Measurements from ENCODE around the gene FKBP2.

Gene FKBP2

DNA sequence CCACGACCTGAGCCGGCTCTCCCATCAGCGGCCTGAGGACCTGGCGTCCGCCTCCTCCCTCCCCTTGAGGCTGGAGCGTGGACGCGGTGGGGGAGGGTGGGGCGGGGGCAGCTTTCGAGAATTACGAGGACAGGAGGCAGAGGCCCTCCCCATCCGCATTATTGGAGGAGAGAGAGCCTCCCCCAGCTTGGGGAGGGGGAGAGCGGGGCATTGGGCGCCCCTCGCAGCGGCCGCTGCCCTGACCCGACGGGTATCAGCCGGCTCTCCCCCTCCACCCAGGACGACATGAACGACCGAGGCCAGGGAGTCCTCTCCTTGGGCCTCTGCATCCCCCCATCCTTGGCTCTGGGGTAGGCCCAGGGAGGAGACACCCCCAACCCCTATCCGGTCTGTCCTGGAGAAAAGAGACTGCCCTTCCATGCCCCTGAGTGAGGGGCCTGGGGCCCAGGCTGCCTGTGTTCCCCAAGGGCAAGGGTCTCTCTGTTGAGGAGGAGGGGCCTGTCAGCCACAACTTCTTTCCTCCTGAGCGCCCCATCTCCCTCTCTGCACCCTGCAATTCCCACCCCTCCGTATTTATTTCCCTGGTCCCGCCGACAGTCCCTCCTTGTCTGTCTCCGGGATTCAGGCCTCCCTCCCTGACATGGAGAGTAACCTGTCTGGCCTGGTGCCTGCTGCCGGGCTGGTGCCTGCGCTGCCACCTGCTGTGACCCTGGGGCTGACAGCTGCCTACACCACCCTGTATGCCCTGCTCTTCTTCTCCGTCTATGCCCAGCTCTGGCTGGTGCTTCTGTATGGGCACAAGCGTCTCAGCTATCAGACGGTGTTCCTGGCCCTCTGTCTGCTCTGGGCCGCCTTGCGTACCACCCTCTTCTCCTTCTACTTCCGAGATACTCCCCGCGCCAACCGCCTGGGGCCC lies 45.2 kb downstream of the FKBP2 start:
- peak; percentile 23 to 32 for DNase-seq

DNA sequence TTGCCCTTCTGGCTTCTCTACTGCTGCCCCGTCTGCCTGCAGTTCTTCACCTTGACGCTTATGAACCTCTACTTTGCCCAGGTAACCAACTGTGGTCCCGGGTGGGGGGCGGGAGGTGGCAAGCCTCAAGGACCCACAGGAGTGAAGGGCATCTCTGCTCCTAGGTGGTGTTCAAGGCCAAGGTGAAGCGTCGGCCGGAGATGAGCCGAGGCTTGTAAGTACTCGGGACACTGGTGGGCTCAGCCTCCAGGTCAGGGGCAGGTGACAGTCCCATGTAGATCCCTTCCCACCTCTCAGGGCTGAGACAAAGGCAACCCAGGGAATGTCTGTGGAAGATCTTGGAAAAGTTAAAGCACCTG lies 45.9 kb downstream of the FKBP2 start:
- no peak for DNase-seq

DNA sequence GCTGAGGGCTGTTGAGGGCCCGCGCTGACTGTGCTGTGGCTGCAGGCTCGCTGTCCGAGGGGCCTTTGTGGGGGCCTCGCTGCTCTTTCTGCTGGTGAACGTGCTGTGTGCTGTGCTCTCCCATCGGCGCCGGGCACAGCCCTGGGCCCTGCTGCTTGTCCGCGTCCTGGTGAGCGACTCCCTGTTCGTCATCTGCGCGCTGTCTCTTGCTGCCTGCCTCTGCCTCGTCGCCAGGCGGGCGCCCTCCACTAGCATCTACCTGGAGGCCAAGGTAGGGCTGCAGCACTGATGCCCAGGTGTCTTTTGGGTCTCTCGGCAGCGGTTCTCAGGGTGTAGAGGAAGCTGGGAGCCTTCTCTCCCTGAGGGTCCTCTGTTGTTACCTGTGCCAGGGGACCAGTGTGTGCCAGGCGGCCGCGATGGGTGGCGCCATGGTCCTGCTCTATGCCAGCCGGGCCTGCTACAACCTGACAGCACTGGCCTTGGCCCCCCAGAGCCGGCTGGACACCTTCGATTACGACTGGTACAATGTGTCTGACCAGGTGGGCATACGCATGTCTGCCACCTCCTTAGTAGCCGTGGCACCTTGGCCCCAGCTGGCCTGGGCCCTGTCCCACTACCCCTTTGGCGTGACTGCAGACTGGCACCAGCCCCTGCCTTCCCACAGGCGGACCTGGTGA lies 46.9 kb downstream of the FKBP2 start:
- no peak for DNase-seq

DNA sequence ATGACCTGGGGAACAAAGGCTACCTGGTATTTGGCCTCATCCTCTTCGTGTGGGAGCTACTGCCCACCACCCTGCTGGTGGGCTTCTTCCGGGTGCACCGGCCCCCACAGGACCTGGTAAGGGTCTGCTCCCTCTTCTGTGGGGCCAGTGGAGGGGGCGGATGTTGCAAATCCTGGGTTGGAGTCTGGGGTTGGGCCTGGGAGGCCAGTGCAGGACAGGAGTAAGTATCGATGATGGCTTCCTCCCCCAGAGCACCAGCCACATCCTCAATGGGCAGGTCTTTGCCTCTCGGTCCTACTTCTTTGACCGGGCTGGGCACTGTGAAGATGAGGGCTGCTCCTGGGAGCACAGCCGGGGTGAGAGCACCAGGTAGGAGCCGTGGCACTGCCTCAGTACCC lies 47.5 kb downstream of the FKBP2 start:
- DNase-seq, result no peak

DNA sequence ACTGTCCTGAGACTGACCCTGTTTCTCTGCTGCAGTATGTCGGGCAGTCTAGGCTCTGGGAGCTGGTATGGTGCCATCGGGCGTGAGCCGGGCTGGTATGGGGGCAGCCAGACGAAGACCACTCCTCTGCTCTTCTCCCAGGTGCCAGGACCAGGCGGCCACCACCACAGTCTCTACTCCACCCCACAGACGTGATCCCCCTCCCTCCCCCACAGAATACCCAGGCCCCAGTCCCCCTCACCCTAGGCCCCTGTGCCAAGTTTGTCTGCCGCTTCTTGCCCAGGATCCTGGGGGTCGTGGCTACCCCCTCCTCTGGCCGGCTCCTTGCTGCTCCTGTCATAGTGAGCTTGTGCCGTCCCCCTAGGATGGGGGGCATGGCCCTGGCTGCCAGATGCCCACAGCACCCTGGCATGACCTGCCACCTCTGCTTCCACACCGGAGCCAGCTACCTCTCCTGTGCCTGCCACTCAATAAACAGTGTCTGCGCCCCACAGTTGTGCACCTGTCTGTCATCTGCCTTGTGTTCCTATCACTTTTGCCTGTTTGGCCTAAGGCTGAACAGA lies 48.2 kb downstream of the FKBP2 start:
- no peak for DNase-seq

DNA sequence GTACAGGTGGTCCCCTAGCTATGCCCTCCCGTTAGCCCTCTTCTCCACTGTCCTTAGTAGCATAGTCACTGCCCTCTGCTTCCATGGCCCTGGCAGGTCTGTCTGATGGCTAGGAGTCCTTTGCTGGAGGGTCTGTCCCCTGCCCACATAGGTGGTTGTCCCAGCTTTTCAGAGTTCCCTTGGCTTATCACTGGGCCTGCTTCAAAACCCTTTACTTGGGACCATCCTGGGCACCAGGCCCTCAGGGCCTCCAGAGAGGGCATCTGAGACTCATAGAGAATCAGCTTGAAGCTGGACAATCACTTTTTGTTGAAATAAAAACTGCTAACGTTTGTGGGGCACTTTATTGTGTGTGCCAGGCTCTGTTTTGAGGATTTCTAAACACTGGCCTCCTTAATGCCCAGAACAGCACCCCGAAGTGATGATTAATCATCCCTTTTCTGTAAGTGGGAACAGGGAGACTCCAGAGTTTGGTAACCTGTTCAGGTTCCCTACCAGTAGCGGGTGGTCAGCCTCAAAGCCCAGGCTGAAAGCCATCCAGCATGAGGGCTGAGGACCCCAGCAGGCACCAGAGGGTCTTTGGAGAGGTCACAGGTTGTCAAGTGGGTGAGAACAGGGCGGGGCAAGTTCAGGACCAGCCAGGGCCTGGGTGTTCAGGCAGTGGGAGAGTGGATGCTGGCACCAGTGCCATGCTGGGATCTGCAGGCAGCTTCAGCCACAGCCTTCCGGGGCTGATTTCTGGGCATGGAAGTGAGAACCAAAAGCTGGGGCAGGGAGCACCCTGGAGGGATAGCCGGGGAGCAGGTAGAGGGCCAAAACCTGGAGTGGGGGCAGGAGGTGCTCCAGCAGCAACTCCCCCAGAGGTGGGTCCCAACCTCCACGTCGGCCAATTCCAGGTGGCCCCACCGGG lies 49.7 kb downstream of the FKBP2 start:
- no peak for DNase-seq

DNA sequence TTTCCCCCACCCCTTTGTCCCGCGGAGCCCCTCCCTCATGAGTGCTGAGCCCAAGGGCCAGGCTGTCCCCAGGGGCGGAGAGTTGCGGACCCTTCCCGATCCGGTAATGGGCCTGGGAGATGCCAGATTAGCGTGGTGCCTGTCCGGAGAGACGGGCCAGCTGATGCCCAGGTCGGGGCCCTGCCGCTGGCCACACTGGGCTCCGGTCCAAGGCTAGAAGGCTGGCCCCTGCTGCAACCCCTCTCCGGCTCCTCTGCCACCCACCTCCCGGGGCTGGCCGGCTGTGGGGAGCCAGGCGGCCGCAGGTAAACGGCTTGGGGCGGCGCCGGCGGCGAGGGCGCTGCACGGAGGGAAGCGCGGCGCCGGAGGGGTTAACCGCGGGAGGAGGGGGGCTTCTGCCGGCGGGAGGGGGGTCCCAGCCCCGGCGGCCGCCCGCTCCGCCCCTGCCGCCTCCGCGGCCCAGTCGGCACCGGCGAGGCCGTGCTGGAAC lies 50.4 kb downstream of the FKBP2 start, which contains the start of gene KCNK4:
TSS of gene KCNK4 (plus strand) at position 41 of the 490 bp plus-strand sequence. CDS start 1,717 bp downstream, outside the sequence.
- no peak for DNase-seq

DNA sequence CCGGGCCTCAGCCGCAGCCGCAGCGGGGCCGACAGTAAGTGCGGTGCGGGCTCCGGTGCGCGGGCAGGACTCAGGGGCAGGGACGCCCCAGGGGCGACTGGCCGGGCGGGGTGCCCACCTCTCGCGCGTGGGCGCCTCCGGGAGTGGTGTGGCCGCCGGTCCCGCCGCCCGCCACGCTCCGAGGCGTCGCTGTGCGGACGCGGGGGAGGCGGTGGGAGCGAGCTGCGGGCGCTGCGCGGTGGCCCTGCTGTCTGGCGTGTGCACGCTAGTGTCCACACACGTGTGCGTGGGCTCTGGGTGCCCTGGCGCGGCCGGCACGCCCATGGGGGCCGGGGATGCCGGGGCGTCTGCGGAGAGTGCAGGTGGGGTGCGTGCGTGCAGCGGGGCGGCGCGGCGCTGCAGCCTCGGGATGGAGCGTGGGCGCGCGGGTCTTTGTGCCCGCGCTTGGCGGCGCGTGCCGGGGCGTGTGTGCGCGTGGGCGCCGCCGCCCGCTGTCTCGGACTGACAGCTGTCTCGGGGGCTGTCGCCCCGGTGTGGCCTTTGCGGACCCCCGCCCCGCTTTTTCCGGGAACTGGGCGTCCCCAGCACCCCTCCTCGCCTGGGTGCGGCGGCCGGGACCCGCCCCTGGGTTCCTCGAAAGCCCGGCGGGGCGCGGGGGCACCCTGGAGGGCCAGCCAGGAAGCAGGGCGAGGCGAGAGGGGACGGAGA lies 51.0 kb downstream of the FKBP2 start:
- DNase-seq, result no peak

DNA sequence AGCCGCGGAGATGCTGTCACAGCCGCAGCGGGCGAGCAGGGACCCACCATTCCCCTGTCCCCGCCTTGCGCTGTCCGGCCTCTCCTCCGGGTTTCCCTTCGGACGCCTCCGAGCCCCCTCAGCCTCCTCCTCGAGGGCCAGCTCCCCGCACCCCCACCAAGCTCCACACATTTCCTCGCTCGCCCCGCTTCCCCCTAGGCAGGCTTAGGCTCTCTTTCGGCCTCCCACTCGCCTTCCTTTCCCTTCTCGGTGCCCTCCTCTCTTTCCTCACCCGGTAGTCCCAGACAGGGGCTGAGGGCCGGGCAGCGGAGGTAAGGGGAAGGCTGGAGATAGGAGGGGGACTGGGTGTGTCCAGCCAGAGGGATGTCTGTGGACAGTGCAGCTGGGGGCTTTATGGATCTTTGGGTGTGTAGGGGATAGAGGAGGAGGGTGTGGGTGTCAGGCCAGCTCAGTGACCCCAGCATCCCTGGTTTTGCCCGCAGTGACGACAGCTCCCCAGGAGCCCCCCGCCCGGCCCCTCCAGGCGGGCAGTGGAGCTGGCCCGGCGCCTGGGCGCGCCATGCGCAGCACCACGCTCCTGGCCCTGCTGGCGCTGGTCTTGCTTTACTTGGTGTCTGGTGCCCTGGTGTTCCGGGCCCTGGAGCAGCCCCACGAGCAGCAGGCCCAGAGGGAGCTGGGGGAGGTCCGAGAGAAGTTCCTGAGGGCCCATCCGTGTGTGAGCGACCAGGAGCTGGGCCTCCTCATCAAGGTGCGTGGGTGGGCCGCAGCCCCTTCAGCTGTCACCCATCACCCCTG lies 51.8 kb downstream of the FKBP2 start:
- no peak for DNase-seq

Data from CD4-positive, alpha-beta T cell treated with Interleukin-1 beta for 1 hour (primary cell).